AG09319 (cell line): Measurements from ENCODE around the gene CRACDL.
"Not testable (repeated sequence)": the region's sequence is repeated elsewhere in the genome, so short reads cannot be mapped to it uniquely, and the experiment has no call there.

ENCODE experiments used
- DNase-seq: peaks from one replicate; pipeline ENCODE4 v3.0.0-alpha.2; 2010; ENCODE audit warnings: low read depth; ENCODE audit errors: extremely low read depth
- CTCF ChIP-seq: IDR thresholded peaks from 2 replicates; pipeline ENCODE4 v1.5.1; 2011; ENCODE audit warnings: low read depth, mild to moderate bottlenecking, inconsistent platforms, low read length, moderate library complexity

Gene CRACDL

GRCh38 chr2:98763209-98763951 lies 172.6 kb downstream of the CRACDL start:
- TF ChIP-seq CTCF: no peak
- DNase-seq: no peak

- no peak for TF ChIP-seq CTCF
- DNase-seq: no peak
Observed at GRCh38 chr2:98761909-98762308, 174.1 kb downstream of the CRACDL start.

- no peak for TF ChIP-seq CTCF
- DNase-seq: no peak
Observed at GRCh38 chr2:98761267-98761781, 174.7 kb downstream of the CRACDL start.

- DNase-seq: no peak
- no peak for TF ChIP-seq CTCF
Observed at GRCh38 chr2:98759827-98760625, 176.0 kb downstream of the CRACDL start.

GRCh38 chr2:98759338-98759737 lies 176.7 kb downstream of the CRACDL start:
- DNase-seq: no peak
- TF ChIP-seq CTCF: no peak

- no peak; the same call in 1 of the 2 replicates for TF ChIP-seq CTCF
- DNase-seq: peak; percentile 50
Observed at GRCh38 chr2:98757904-98758421, 178.1 kb downstream of the CRACDL start.

GRCh38 chr2:98753801-98754200 lies 182.2 kb downstream of the CRACDL start:
- no peak for TF ChIP-seq CTCF
- DNase-seq: no peak

GRCh38 chr2:98752711-98753110 lies 183.3 kb downstream of the CRACDL start:
- DNase-seq: not testable (repeated sequence)
